HepG2 (cell line): ENCODE data around the gene ZNF585A. TPM values are rescaled to one million over a fixed set of nuclear protein-coding genes. Genes with fewer than 3 reads are reported as not detected.

Experiments
- ARID4A ChIP-seq: sonication (generic); formaldehyde crosslinking; IDR thresholded peaks from 2 replicates; pipeline ENCODE4 v1.5.0; 2020; ENCODE audit warnings: mild to moderate bottlenecking, missing genetic modification reagents, borderline replicate concordance
- DZIP1 ChIP-seq: sonication (generic); formaldehyde crosslinking; IDR thresholded peaks from 2 replicates; pipeline ENCODE4 v1.5.0; 2020; ENCODE audit warnings: mild to moderate bottlenecking, missing genetic modification reagents
- GATAD1 ChIP-seq: IDR thresholded peaks from 2 replicates; pipeline ENCODE4 v1.6.1; 2016; ENCODE audit warnings: missing genetic modification reagents, missing compliant biosample characterization
- GLI4 ChIP-seq: sonication (generic); formaldehyde crosslinking; IDR thresholded peaks from 2 replicates; pipeline ENCODE4 v1.5.1; 2020; ENCODE audit warnings: missing genetic modification reagents, mild to moderate bottlenecking, moderate library complexity, borderline replicate concordance
- HMGXB4 ChIP-seq, 2 experiments: sonication (generic) in 1 of 2; formaldehyde crosslinking in 1 of 2; IDR thresholded peaks; 2 replicates each; pipeline versions ENCODE4 v1.4.0 to v1.6.1; 2018 to 2020; ENCODE audit warnings: missing genetic modification reagents in 2 of 2, borderline replicate concordance in 1 of 2, low read depth in 1 of 2, mild to moderate bottlenecking in 1 of 2, missing biosample characterization in 1 of 2
- HOXA5 ChIP-seq: sonication (generic); formaldehyde crosslinking; IDR thresholded peaks from 2 replicates; pipeline ENCODE4 v1.4.0; 2020; ENCODE audit warnings: missing genetic modification reagents
- IKZF5 ChIP-seq: IDR thresholded peaks from 2 replicates; pipeline ENCODE4 v1.6.1; 2018; ENCODE audit warnings: missing genetic modification reagents, mild to moderate bottlenecking, missing compliant biosample characterization
- KAT8 ChIP-seq: IDR thresholded peaks from 2 replicates; pipeline ENCODE4 v1.6.1; 2016; ENCODE audit warnings: missing genetic modification reagents, missing compliant biosample characterization
- PCBP1 ChIP-seq: fragments of 200-400 bp; formaldehyde crosslinking; IDR thresholded peaks from 2 replicates; pipeline ENCODE4 v1.6.1; 2017; ENCODE audit warnings: mild to moderate bottlenecking, low read depth, low read length, borderline replicate concordance
- POLR2A ChIP-seq, 2 experiments: IDR thresholded peaks; 2 replicates each; pipeline ENCODE4 v1.6.1; 2011; ENCODE audit warnings: low read depth in 2 of 2, low read length in 2 of 2, mild to moderate bottlenecking in 1 of 2, moderate library complexity in 1 of 2; ENCODE audit not compliant: insufficient read depth in 1 of 2
- SOX13 ChIP-seq, 3 experiments: fragments of 450-650 bp in 1 of 3; sonication (generic) in 1 of 3; formaldehyde crosslinking in 1 of 3; IDR thresholded peaks in 2 of 3; conservative IDR thresholded peaks in 1 of 3; 2 replicates each; pipeline versions ENCODE4 v1.5.0 to v1.6.1; 2016 to 2020; ENCODE audit warnings: antibody characterized with exemption in 1 of 3, mild to moderate bottlenecking in 1 of 3, missing compliant biosample characterization in 1 of 3, missing genetic modification reagents in 1 of 3, moderate library complexity in 1 of 3
- SRY ChIP-seq: sonication (generic); formaldehyde crosslinking; IDR thresholded peaks from 2 replicates; pipeline ENCODE4 v1.8.0; 2022; ENCODE audit warnings: mild to moderate bottlenecking, missing genetic modification reagents
- ZNF362 ChIP-seq: sonication (generic); formaldehyde crosslinking; IDR thresholded peaks from 2 replicates; pipeline ENCODE4 v1.4.0; 2020; ENCODE audit warnings: missing genetic modification reagents, mild to moderate bottlenecking, borderline replicate concordance
- ZNF383 ChIP-seq: sonication (generic); formaldehyde crosslinking; IDR thresholded peaks from 2 replicates; pipeline ENCODE4 v1.4.0; 2020; ENCODE audit warnings: missing genetic modification reagents, mild to moderate bottlenecking, borderline replicate concordance
- polyA plus RNA-seq, 8 experiments: library from polyadenylated mRNA; depleted of rRNA in 3 of 8; stranded (reverse) in 7 of 8; unstranded in 1 of 8; fragments of >200 nt; fragmentation: Illumina TruSeq in 4 of 8; extraction: Trizol in 4 of 8; gene quantifications; 2 replicates each; pipeline versions ENCODE4 v1.2.1 to v1.2.3, GENCODE V29; 2011 to 2016; ENCODE audit warnings: low read depth in 4 of 8, missing spikeins in 1 of 8, mixed read lengths in 1 of 8; ENCODE audit not compliant: insufficient read depth in 1 of 8
- total RNA-seq, 5 experiments: library from RNA; depleted of rRNA; stranded (reverse); fragments of >200 nt; fragmentation: Illumina TruSeq; extraction: Trizol; gene quantifications; 2 replicates each; pipeline ENCODE4 v1.2.3, GENCODE V29; 2016; ENCODE audit warnings: low read depth in 1 of 5

Gene ZNF585A
- total and polyA plus RNA-seq, 2 of the 13 experiments (the other 11 are each of a cell fraction or from before 2014, with no cell fraction given): 7.1 to 8.5 TPM

GRCh38 chr19:37172368-37173366, at the start of gene ZNF585A (continued):
- TF ChIP-seq ZNF362 (peak; percentile 36; the same call in 1 of the 2 replicates), SOX13 (IDR thresholded peaks at IDR 0.05) (no peak), SOX13 (CRISPR knock-in tag; conservative IDR thresholded peaks at IDR 0.05 in 1 of 2, IDR thresholded peaks at IDR 0.05 in 1 of 2) (0 out of 4 replicates have a peak, but pooled peaks of 1 of the 2 experiments have one; percentile 5), HOXA5 (CRISPR knock-in tag) (0 out of 2 replicates have a peak, but pooled peaks have one; percentile 32), PCBP1 (no peak), HMGXB4 (CRISPR knock-in tag; IDR thresholded peaks at IDR 0.05; ENCODE audit: borderline replicate concordance in 1 of 2, low read depth in 1 of 2) (peak; percentile 25 to 54; a peak in 1 of 4 replicates), KAT8 (CRISPR knock-in tag) (peak; percentile 95), GATAD1 (peak; percentile 82), DZIP1 (CRISPR knock-in tag) (no peak), IKZF5 (CRISPR knock-in tag) (peak; percentile 82), POLR2A (IDR thresholded peaks at IDR 0.05; ENCODE audit: insufficient read depth in 1 of 2, low read depth in 2 of 2, low read length in 2 of 2) (peak; percentile 55 to 68), ZNF383 (CRISPR knock-in tag) (no peak), SRY (CRISPR knock-in tag) (peak; percentile 50; the same call in 1 of the 2 replicates), ARID4A (CRISPR knock-in tag) (peak; percentile 79), GLI4 (0 out of 2 replicates have a peak, but pooled peaks have one; percentile 31)
